Neural cell (in vitro differentiated cells): ENCODE results near the gene DNAJC18.

Experiments used
- EP300 ChIP-seq: fragments of 450-650 bp; conservative IDR thresholded peaks from 2 replicates; pipeline ENCODE4 v1.6.1; 2014; ENCODE audit warnings: antibody characterized with exemption, mild to moderate bottlenecking, moderate library complexity; ENCODE audit not compliant: poor library complexity, severe bottlenecking
- EZH2 ChIP-seq: fragments of 200-600, 300-800 bp; shearing (Covaris generic), sonication (generic); IDR thresholded peaks from 2 replicates; pipeline ENCODE4 v1.6.1; 2014; ENCODE audit warnings: antibody characterized with exemption, low read length, borderline replicate concordance, mild to moderate bottlenecking; ENCODE audit not compliant: insufficient read depth, poor library complexity, severe bottlenecking
- POLR2AphosphoS5 ChIP-seq: IDR thresholded peaks from 2 replicates; pipeline ENCODE4 v1.6.1; 2012
- RAD21 ChIP-seq: fragments of 450-650 bp; conservative IDR thresholded peaks from 2 replicates; pipeline ENCODE4 v1.6.1; 2014; ENCODE audit warnings: antibody characterized with exemption, mild to moderate bottlenecking, moderate library complexity
- SMC3 ChIP-seq: fragments of 450-650 bp; conservative IDR thresholded peaks from 2 replicates; pipeline ENCODE4 v1.6.1; 2014; ENCODE audit warnings: antibody characterized with exemption, mild to moderate bottlenecking, moderate library complexity; ENCODE audit not compliant: poor library complexity
- TF ChIP-seq, protein P1 (sequence below): fragments of 450-650 bp; IDR thresholded peaks from 2 replicates; pipeline ENCODE4 v1.5.1; 2014; ENCODE audit warnings: antibody characterized with exemption, mild to moderate bottlenecking, moderate library complexity; ENCODE audit not compliant: poor library complexity, severe bottlenecking
- TF ChIP-seq, protein P2 (sequence below): IDR thresholded peaks from 2 replicates; pipeline ENCODE4 v1.6.1; 2012; ENCODE audit warnings: borderline replicate concordance

DNA sequence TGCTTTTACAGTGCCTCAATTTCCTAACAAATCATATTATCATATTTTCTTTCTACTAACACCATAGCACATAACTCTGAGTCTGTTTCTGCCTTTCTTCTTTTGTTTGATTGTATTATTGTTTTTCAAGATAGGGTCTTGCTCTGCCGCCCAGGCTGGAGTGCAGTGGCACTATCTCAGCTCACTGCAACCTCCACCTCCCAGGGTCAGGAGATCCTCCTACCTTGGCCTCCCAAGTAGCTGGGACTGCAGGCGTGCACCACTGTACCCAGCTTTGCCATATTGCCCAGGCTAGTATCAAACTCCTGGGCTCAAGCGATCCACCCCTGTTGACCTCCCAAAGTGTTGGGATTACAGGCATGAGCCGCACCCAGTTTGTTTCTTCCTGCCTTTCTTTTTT is 78.9 kb downstream of the DNAJC18 start:
- TF ChIP-seq POLR2AphosphoS5 (no peak), EP300 (no peak), RAD21 (no peak), EZH2 (no peak), SMC3 (no peak)
- TF ChIP-seq, protein P1, sequence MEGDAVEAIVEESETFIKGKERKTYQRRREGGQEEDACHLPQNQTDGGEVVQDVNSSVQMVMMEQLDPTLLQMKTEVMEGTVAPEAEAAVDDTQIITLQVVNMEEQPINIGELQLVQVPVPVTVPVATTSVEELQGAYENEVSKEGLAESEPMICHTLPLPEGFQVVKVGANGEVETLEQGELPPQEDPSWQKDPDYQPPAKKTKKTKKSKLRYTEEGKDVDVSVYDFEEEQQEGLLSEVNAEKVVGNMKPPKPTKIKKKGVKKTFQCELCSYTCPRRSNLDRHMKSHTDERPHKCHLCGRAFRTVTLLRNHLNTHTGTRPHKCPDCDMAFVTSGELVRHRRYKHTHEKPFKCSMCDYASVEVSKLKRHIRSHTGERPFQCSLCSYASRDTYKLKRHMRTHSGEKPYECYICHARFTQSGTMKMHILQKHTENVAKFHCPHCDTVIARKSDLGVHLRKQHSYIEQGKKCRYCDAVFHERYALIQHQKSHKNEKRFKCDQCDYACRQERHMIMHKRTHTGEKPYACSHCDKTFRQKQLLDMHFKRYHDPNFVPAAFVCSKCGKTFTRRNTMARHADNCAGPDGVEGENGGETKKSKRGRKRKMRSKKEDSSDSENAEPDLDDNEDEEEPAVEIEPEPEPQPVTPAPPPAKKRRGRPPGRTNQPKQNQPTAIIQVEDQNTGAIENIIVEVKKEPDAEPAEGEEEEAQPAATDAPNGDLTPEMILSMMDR: no peak
- TF ChIP-seq, protein P2, sequence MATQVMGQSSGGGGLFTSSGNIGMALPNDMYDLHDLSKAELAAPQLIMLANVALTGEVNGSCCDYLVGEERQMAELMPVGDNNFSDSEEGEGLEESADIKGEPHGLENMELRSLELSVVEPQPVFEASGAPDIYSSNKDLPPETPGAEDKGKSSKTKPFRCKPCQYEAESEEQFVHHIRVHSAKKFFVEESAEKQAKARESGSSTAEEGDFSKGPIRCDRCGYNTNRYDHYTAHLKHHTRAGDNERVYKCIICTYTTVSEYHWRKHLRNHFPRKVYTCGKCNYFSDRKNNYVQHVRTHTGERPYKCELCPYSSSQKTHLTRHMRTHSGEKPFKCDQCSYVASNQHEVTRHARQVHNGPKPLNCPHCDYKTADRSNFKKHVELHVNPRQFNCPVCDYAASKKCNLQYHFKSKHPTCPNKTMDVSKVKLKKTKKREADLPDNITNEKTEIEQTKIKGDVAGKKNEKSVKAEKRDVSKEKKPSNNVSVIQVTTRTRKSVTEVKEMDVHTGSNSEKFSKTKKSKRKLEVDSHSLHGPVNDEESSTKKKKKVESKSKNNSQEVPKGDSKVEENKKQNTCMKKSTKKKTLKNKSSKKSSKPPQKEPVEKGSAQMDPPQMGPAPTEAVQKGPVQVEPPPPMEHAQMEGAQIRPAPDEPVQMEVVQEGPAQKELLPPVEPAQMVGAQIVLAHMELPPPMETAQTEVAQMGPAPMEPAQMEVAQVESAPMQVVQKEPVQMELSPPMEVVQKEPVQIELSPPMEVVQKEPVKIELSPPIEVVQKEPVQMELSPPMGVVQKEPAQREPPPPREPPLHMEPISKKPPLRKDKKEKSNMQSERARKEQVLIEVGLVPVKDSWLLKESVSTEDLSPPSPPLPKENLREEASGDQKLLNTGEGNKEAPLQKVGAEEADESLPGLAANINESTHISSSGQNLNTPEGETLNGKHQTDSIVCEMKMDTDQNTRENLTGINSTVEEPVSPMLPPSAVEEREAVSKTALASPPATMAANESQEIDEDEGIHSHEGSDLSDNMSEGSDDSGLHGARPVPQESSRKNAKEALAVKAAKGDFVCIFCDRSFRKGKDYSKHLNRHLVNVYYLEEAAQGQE: no peak
